ENCODE measurements around the gene RAB5IF.

GRCh38 chr20:36655004-36655403 lies 49.4 kb downstream of the RAB5IF start:
- no peak for TF ChIP-seq CCAR2 (optimal IDR thresholded peaks at IDR 0.05; ENCODE audit: low read depth, low read length)
- no peak for TF ChIP-seq NFRKB (IDR thresholded peaks at IDR 0.05)
- TF ChIP-seq CTCF (CRISPR knock-in tag; IDR thresholded peaks at IDR 0.05): no peak
- TF ChIP-seq SRSF1 (optimal IDR thresholded peaks at IDR 0.05; ENCODE audit: low read depth, low read length): no peak
- TF ChIP-seq MAX (IDR thresholded peaks at IDR 0.05): no peak
- no peak for TF ChIP-seq CREB1 (IDR thresholded peaks at IDR 0.05)
- TF ChIP-seq CREB1 (CRISPR knock-in tag; IDR thresholded peaks at IDR 0.05): no peak
- TF ChIP-seq ZBTB42 (CRISPR knock-in tag; IDR thresholded peaks at IDR 0.05): no peak
- no peak for TF ChIP-seq ZNF687 (CRISPR knock-in tag; IDR thresholded peaks at IDR 0.05)
- no peak for TF ChIP-seq REST (IDR thresholded peaks at IDR 0.05; ENCODE audit: borderline replicate concordance in 1 of 2, low read depth in 1 of 2, low read length in 2 of 2)
- TF ChIP-seq MYC (CRISPR knock-in tag; IDR thresholded peaks at IDR 0.05; ENCODE audit: borderline replicate concordance): no peak
- no peak for TF ChIP-seq HMGXB4 (CRISPR knock-in tag; IDR thresholded peaks at IDR 0.05; ENCODE audit: borderline replicate concordance in 1 of 2, low read depth in 1 of 2)
- no peak for TF ChIP-seq TBP (CRISPR knock-in tag; IDR thresholded peaks at IDR 0.05)
- no peak for TF ChIP-seq THYN1 (CRISPR knock-in tag; IDR thresholded peaks at IDR 0.05; ENCODE audit: borderline replicate concordance, low read depth)
- no peak for TF ChIP-seq PHF5A (CRISPR knock-in tag; IDR thresholded peaks at IDR 0.05; ENCODE audit: low read depth, unreplicated experiment)

Data from HepG2 (cell line).